HepG2 (cell line): ENCODE data around the gene USP30. TPM values are rescaled to one million over a fixed set of nuclear protein-coding genes. Genes with fewer than 3 reads are reported as not detected.

Source experiments
- ATAC-seq: fragments of 200-7000 bp; cut with Tn5 transposase; 3 replicates; pipeline ENCODE4 v1.9.1; 2020; ENCODE audit warnings: mild to moderate bottlenecking, moderate library complexity
- BruUV-seq: library from RNA; stranded (reverse); fragments of 400-500 nt; replicated peaks from 2 replicates; lab custom pipeline; 2021; lab: Mats Ljungman, UMichigan
- CTCF ChIA-PET: fragments of 300-600 bp; formaldehyde crosslinking; extraction: SDS; loops from one replicate; lab custom pipeline; 2021; ENCODE audit warnings: low total read pairs, inconsistent platforms, low intra/inter-chr PET ratio; lab: Yijun Ruan, JAX
- POLR2A ChIA-PET: fragments of 350-600 bp; sonication (Branson Sonifier 250); formaldehyde crosslinking; loops from one replicate; lab custom pipeline; 2020; ENCODE audit warnings: antibody characterized with exemption, inconsistent platforms; lab: Yijun Ruan, JAX
- DNase-seq: peaks from one replicate; pipeline ENCODE4 v3.0.0-alpha.2; 2015; ENCODE audit warnings: low spot score
- FAIRE-seq: peaks from 3 replicates; lab custom pipeline; 2011; peaks lifted over from hg19 to GRCh38; lab: Jason Lieb, UNC
- H2AFZ ChIP-seq: one replicate; pipeline ENCODE4 v1.6.1; 2011; ENCODE audit warnings: low read length, inconsistent platforms
- H3K27ac ChIP-seq: fragments of 300-600 bp; 3 replicates; pipeline ENCODE4 v1.8.0; 2011; ENCODE audit warnings: mixed run types, mild to moderate bottlenecking, mixed read lengths, low read length, inconsistent platforms; ENCODE audit not compliant: insufficient read depth; ENCODE audit errors: extremely low read length
- H3K27me3 ChIP-seq, 2 experiments: fragments of 200-600 bp in 1 of 2; 2 replicates in 1 of 2; 3 replicates in 1 of 2; pipeline versions ENCODE4 v1.6.0 to v1.8.0; 2011; ENCODE audit warnings: low read length in 2 of 2, mild to moderate bottlenecking in 2 of 2, moderate library complexity in 2 of 2, inconsistent platforms in 1 of 2; ENCODE audit not compliant: insufficient read depth in 2 of 2, control insufficient read depth in 1 of 2
- H3K36me3 ChIP-seq, 2 experiments: fragments of 200-600 bp in 1 of 2; replicated peaks in 1 of 2; 2 replicates in 1 of 2; 3 replicates in 1 of 2; pipeline versions ENCODE4 v1.5.1 to v1.8.0; 2011; ENCODE audit warnings: low read length in 2 of 2, inconsistent platforms in 1 of 2; ENCODE audit not compliant: insufficient read depth in 2 of 2, control insufficient read depth in 1 of 2
- H3K4me1 ChIP-seq: 2 replicates; pipeline ENCODE4 v1.5.1; 2012; ENCODE audit warnings: low read length, inconsistent platforms; ENCODE audit not compliant: insufficient read depth
- H3K4me2 ChIP-seq: 2 replicates; pipeline ENCODE4 v1.6.0; 2011; ENCODE audit warnings: low read depth, low read length, inconsistent platforms
- H3K4me3 ChIP-seq, 3 experiments: fragments of 200-600 bp in 1 of 3; sonication (generic), shearing (Covaris generic) in 1 of 3; replicated peaks in 1 of 3; 2 replicates each; pipeline ENCODE4 v1.5.1; 2011 to 2016; ENCODE audit warnings: low read length in 3 of 3, inconsistent platforms in 2 of 3, low read depth in 2 of 3, mild to moderate bottlenecking in 2 of 3, control low read depth in 1 of 3, mixed read lengths in 1 of 3; ENCODE audit not compliant: insufficient read depth in 1 of 3
- H3K79me2 ChIP-seq: one replicate; pipeline ENCODE4 v1.6.1; 2011; ENCODE audit warnings: low read length, inconsistent platforms; ENCODE audit not compliant: insufficient read depth
- H3K9ac ChIP-seq: 2 replicates; pipeline ENCODE4 v1.6.0; 2011; ENCODE audit warnings: mild to moderate bottlenecking, low read depth, low read length, inconsistent platforms; ENCODE audit not compliant: insufficient read depth
- H3K9me3 ChIP-seq: 2 replicates; pipeline ENCODE4 v1.5.1; 2012; ENCODE audit warnings: mild to moderate bottlenecking, low read length
- H4K20me1 ChIP-seq: 2 replicates; pipeline ENCODE4 v1.6.0; 2011; ENCODE audit warnings: inconsistent platforms, mild to moderate bottlenecking, low read length, moderate library complexity; ENCODE audit not compliant: insufficient read depth
- ELF4 ChIP-seq: sonication (generic); formaldehyde crosslinking; IDR thresholded peaks from 2 replicates; pipeline ENCODE4 v1.5.0; 2020; ENCODE audit warnings: missing genetic modification reagents, mild to moderate bottlenecking, moderate library complexity, borderline replicate concordance
- HDAC1 ChIP-seq: sonication (generic); formaldehyde crosslinking; IDR thresholded peaks from 2 replicates; pipeline ENCODE4 v1.5.1; 2020; ENCODE audit warnings: mild to moderate bottlenecking, missing genetic modification reagents
- MAFF ChIP-seq: IDR thresholded peaks from 2 replicates; pipeline ENCODE4 v1.6.1; 2011; ENCODE audit warnings: low read depth, low read length, improper control_type of control experiment
- SIN3A ChIP-seq: IDR thresholded peaks from 2 replicates; pipeline ENCODE4 v1.6.1; 2011; ENCODE audit warnings: low read depth, mild to moderate bottlenecking, control low read depth, low read length, borderline replicate concordance
- YEATS2 ChIP-seq: sonication (generic); formaldehyde crosslinking; IDR thresholded peaks from 2 replicates; pipeline ENCODE4 v1.4.0; 2020; ENCODE audit warnings: missing genetic modification reagents, borderline replicate concordance
- WGBS: methylation state at CpG from one replicate; pipeline ENCODE4 v1.1.6; 2017; ENCODE audit warnings: low lambda C conversion rate; 5-methylcytosine and 5-hydroxymethylcytosine counted together
- in situ Hi-C: cut with HindIII; loops from 2 replicates; pipeline ENCODE4 v1.10.0; 2017; ENCODE audit warnings: low pct_unique_long_range_greater_than_20kb; ENCODE audit not compliant: extremely low pct_ligation_motif_present
- intact Hi-C: fragments of 100-400 bp; cut with micrococcal nuclease; formaldehyde crosslinking; loops from one replicate; pipeline ENCODE4 v1.10.0; 2022; ENCODE audit not compliant: unreplicated experiment
- polyA plus RNA-seq, 8 experiments: library from polyadenylated mRNA; depleted of rRNA in 3 of 8; stranded (reverse) in 7 of 8; unstranded in 1 of 8; fragments of >200 nt; fragmentation: Illumina TruSeq in 4 of 8; extraction: Trizol in 4 of 8; gene quantifications; 2 replicates each; pipeline versions ENCODE4 v1.2.1 to v1.2.3, GENCODE V29; 2011 to 2016; ENCODE audit warnings: low read depth in 4 of 8, missing spikeins in 1 of 8, mixed read lengths in 1 of 8; ENCODE audit not compliant: insufficient read depth in 1 of 8
- total RNA-seq, 5 experiments: library from RNA; depleted of rRNA; stranded (reverse); fragments of >200 nt; fragmentation: Illumina TruSeq; extraction: Trizol; gene quantifications; 2 replicates each; pipeline ENCODE4 v1.2.3, GENCODE V29; 2016; ENCODE audit warnings: low read depth in 1 of 5
- TF ChIP-seq, protein P1 (sequence below): sonication (generic); formaldehyde crosslinking; IDR thresholded peaks from 2 replicates; pipeline ENCODE4 v1.4.0; 2020; ENCODE audit warnings: mild to moderate bottlenecking, low read depth, missing genetic modification reagents
- TF ChIP-seq, protein P2 (sequence below): sonication (generic); formaldehyde crosslinking; conservative IDR thresholded peaks from 2 replicates; pipeline ENCODE4 v1.8.0; 2022; ENCODE audit warnings: low read depth, missing genetic modification reagents
- TF ChIP-seq, protein P3 (sequence below): IDR thresholded peaks from 2 replicates; pipeline ENCODE4 v1.6.1; 2016; ENCODE audit warnings: missing compliant biosample characterization, missing genetic modification reagents, borderline replicate concordance
- TF ChIP-seq, protein P4 (sequence below): sonication (generic); formaldehyde crosslinking; IDR thresholded peaks from 2 replicates; pipeline ENCODE4 v1.4.0; 2020; ENCODE audit warnings: missing genetic modification reagents

The USP30 gene
- total and polyA plus RNA-seq, 2 of the 13 experiments (the other 11 are each of a cell fraction or from before 2014, with no cell fraction given), result 11.2 to 20.8 TPM

DNA sequence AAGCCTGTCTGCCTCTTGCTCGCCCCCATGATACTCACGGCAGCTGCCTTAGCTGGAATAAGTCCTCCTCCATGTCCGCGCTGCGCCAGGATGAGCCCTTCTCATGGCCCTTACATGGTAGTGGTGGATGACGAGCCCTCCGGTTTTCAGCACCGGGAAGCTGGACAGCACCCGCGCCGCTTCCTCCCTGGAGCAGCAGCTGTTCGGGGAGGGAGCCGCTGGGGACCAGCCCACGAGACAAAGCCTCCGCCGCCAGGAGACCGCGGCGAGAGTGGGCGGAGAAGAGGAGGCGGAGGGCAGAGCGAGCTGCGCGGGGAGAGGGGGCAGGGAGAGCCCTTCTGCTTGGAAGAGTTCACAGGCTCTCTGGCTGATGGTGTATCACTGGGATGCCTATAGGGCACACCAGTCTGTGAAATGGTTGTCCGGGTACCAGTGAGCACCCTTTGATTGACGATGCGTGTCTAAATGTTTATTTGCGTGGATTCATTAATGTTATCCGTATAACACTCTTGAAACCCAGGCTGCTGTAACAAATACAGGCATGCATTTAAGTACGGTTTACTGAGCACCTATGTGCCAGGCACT is 31.5 kb upstream of the USP30 start, which contains the start of gene SVOP (continued):
- TF ChIP-seq, protein P1, sequence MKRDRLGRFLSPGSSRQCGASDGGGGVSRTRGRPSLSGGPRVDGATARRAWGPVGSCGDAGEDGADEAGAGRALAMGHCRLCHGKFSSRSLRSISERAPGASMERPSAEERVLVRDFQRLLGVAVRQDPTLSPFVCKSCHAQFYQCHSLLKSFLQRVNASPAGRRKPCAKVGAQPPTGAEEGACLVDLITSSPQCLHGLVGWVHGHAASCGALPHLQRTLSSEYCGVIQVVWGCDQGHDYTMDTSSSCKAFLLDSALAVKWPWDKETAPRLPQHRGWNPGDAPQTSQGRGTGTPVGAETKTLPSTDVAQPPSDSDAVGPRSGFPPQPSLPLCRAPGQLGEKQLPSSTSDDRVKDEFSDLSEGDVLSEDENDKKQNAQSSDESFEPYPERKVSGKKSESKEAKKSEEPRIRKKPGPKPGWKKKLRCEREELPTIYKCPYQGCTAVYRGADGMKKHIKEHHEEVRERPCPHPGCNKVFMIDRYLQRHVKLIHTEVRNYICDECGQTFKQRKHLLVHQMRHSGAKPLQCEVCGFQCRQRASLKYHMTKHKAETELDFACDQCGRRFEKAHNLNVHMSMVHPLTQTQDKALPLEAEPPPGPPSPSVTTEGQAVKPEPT, result peak; percentile 51; the same call in 1 of the 2 replicates

DNA sequence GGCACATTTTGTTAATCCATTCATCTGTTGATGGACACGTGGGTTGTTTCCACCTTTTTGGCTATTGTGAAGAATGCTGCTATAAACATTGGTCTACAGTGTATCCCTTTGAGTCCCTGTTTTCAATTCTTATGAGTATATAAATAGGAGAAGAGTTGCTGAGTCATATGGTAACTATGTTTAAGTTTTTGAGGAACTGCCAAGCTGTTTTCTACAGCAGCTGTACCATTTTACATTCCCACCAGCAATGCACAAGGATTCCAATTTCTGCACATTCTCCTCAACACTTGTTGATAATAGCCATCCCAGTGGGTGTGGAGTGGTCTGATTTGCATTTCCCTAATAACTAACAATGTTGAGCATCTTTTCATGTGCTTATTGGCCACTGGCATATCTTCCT is 24.6 kb upstream of the USP30 start:
- 0% methylated on average over 1 of the region's 1 CpG for WGBS

More for the DNA sequence above, 24.6 kb upstream of the USP30 start:
- H2AFZ ChIP-seq, result no peak overlapping the region
- no peaks in the 10 kb centered on the region for H4K20me1 ChIP-seq
- H3K27ac ChIP-seq, result no peak overlapping the region
- H3K4me2 ChIP-seq, result no peak overlapping the region
- H3K9ac ChIP-seq, result no peak overlapping the region
- FAIRE-seq (no peak), DNase-seq (no peak), ATAC-seq (no peak)
- H3K4me3 ChIP-seq, result no peak overlapping the region
- intact Hi-C loops, result no loop called here
- in situ Hi-C loops, result no loop called here
- TF ChIP-seq, protein P2, sequence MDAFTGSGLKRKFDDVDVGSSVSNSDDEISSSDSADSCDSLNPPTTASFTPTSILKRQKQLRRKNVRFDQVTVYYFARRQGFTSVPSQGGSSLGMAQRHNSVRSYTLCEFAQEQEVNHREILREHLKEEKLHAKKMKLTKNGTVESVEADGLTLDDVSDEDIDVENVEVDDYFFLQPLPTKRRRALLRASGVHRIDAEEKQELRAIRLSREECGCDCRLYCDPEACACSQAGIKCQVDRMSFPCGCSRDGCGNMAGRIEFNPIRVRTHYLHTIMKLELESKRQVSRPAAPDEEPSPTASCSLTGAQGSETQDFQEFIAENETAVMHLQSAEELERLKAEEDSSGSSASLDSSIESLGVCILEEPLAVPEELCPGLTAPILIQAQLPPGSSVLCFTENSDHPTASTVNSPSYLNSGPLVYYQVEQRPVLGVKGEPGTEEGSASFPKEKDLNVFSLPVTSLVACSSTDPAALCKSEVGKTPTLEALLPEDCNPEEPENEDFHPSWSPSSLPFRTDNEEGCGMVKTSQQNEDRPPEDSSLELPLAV (CRISPR knock-in tag), result no peak
- TF ChIP-seq, protein P3, sequence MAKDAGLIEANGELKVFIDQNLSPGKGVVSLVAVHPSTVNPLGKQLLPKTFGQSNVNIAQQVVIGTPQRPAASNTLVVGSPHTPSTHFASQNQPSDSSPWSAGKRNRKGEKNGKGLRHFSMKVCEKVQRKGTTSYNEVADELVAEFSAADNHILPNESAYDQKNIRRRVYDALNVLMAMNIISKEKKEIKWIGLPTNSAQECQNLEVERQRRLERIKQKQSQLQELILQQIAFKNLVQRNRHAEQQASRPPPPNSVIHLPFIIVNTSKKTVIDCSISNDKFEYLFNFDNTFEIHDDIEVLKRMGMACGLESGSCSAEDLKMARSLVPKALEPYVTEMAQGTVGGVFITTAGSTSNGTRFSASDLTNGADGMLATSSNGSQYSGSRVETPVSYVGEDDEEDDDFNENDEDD (CRISPR knock-in tag), result no peak
- TF ChIP-seq MAFF (no peak), HDAC1 (no peak), YEATS2 (CRISPR knock-in tag) (no peak), SIN3A (no peak), ELF4 (no peak)
- TF ChIP-seq, protein P4, sequence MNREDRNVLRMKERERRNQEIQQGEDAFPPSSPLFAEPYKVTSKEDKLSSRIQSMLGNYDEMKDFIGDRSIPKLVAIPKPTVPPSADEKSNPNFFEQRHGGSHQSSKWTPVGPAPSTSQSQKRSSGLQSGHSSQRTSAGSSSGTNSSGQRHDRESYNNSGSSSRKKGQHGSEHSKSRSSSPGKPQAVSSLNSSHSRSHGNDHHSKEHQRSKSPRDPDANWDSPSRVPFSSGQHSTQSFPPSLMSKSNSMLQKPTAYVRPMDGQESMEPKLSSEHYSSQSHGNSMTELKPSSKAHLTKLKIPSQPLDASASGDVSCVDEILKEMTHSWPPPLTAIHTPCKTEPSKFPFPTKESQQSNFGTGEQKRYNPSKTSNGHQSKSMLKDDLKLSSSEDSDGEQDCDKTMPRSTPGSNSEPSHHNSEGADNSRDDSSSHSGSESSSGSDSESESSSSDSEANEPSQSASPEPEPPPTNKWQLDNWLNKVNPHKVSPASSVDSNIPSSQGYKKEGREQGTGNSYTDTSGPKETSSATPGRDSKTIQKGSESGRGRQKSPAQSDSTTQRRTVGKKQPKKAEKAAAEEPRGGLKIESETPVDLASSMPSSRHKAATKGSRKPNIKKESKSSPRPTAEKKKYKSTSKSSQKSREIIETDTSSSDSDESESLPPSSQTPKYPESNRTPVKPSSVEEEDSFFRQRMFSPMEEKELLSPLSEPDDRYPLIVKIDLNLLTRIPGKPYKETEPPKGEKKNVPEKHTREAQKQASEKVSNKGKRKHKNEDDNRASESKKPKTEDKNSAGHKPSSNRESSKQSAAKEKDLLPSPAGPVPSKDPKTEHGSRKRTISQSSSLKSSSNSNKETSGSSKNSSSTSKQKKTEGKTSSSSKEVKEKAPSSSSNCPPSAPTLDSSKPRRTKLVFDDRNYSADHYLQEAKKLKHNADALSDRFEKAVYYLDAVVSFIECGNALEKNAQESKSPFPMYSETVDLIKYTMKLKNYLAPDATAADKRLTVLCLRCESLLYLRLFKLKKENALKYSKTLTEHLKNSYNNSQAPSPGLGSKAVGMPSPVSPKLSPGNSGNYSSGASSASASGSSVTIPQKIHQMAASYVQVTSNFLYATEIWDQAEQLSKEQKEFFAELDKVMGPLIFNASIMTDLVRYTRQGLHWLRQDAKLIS, result no peak
- H3K9me3 ChIP-seq, result no peaks in the 10 kb centered on the region
- BruUV-seq, result no TSS peak
- H3K4me1 ChIP-seq, result no peaks in the 10 kb centered on the region
- no peaks in the 10 kb centered on the region for H3K27me3 ChIP-seq
- POLR2A ChIA-PET, result no interaction called here
- H3K36me3 ChIP-seq, result no peaks in the 10 kb centered on the region
- H3K79me2 ChIP-seq, result no peaks in the 10 kb centered on the region
- CTCF ChIA-PET, result no interaction called here
